GM20000 (cell line): Measurements from ENCODE around the gene PPP2R2D.

Experiments
- DNase-seq: peaks from one replicate; pipeline ENCODE4 v3.0.0; 2012; ENCODE audit warnings: low spot score
- CTCF ChIP-seq: IDR thresholded peaks from 2 replicates; pipeline ENCODE4 v1.5.1; 2012; ENCODE audit warnings: mild to moderate bottlenecking, control low read depth; ENCODE audit errors: extremely low read depth, missing control alignments

The PPP2R2D gene

GRCh38 chr10:131891929-131892805 is 8.6 kb upstream of the PPP2R2D start:
- TF ChIP-seq CTCF: no peak
- no peak for DNase-seq

DNA sequence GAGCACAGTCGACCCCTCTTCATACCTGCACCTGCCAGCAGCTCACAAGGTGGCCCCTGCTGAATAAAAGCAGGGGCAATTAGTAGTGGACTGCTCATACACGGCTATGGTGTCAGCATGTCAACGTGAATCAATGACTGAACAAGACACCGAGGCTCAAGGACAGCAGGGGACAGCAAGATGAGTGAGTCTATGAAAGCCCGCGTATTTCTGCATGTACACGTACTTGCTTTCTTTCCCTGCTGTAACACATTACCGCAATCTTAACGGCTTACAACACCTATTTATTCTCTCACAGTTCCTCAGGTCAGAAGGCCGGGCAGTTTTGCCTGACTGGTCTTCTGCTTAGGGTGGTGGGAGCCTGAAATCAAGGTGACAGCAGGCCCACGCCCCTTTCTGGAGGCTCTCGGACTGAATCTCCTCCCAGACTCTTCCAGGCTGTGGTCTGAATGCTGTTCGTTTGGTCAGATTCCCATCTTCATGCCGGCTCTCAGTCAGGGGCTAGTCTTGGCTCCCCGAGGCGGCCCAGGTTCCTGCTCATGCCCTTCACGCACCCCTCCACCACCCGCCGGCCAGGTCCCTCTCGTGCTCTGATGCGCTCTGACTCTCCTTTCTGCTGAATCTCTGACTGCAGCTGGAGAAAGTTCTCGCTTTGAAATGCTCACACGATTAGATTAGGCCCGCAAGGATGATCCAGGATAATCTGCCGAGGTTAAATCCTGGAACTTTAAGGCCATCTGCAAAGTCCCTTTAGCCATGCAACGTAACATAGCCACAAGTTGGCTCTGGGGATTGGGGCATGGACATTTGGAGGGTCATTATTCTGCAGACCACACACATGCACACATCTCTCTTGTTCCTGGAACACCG is 7.8 kb upstream of the PPP2R2D start:
- TF ChIP-seq CTCF: no peak
- no peak for DNase-seq

GRCh38 chr10:131895116-131895515 is 5.7 kb upstream of the PPP2R2D start:
- TF ChIP-seq CTCF: no peak
- DNase-seq: no peak

GRCh38 chr10:131896403-131896802 is 4.4 kb upstream of the PPP2R2D start:
- no peak for DNase-seq
- no peak for TF ChIP-seq CTCF

DNA sequence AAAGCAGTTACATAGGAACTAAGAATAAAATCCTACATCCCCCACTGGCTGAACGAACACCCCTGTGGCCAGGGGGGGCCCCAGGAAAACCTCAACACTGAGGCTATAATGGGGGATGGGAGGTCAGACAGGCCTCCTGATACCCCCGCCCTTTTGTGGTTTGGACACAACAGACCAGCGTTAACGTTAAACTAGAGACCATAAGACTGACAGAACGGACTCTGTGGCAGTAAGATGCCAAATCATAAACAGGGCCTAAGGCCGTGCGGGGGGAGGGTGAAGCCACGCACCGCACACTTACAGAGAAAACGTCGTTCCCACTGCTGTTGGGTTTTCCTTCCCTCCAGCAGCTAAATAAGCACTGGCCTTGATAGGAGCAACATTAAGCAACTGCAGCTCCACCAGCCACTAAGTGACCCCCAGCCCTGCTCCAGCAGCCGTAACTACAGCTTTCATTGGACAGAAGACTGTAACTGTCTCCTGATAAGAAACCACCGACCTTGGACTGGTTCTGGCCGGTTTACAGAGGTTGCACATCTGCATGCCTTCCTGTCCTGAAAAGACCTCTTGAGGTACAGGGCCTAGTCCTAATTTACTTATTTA is 3.4 kb upstream of the PPP2R2D start:
- no peak for DNase-seq

GRCh38 chr10:131898061-131898460 is 2.7 kb upstream of the PPP2R2D start:
- no peak for TF ChIP-seq CTCF
- DNase-seq: no peak

More for the DNA sequence above, 3.4 kb upstream of the PPP2R2D start:
- no peak for TF ChIP-seq CTCF
